ENCODE measurements around the gene HOATZ. TPM values are rescaled to one million over a fixed set of nuclear protein-coding genes. Genes with fewer than 3 reads are reported as not detected.

The HOATZ gene
- polyA plus RNA-seq, 10 donors: 0.04 to 0.19 (median 0.09) TPM; not detected in 2

DNA sequence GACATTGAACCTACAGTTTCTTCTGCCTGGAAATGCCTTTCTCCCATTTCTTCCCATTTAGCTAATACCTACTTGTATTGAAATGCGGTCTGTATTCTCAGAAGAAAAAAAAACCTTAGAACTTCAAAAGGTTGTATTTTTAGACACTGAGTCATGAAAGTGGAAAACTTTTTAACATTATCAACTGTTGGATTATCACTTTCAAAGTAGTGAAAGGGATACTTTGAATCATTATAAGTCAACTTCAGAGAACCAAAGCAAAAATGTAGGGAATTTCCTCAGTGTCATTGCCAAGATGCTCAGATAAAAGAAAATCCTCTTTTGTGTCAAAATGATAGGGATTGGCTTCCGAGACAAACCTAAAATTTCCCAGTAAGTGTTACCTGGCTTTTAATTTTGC lies 6.6 kb downstream of the HOATZ start:
- no peak for DNase-seq

DNA sequence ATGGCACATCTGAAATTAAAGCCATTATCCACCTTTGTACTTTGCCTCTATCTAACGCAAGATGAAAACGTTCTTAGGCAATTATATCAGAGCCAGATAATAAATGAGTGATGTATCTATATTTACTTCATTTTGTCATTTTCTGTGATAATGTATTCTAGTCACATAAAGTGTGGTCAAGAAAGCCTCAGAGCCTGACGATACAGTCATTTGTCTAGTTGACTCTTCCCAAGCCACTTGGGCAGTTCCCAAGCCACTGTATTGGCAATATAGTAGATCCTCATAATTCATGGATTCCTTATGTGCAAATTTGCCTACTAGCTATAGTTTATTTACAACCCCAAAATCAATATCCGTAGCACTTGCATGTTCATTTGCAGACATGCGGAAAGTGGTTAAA lies 7.8 kb downstream of the HOATZ start:
- DNase-seq: no peak

DNA sequence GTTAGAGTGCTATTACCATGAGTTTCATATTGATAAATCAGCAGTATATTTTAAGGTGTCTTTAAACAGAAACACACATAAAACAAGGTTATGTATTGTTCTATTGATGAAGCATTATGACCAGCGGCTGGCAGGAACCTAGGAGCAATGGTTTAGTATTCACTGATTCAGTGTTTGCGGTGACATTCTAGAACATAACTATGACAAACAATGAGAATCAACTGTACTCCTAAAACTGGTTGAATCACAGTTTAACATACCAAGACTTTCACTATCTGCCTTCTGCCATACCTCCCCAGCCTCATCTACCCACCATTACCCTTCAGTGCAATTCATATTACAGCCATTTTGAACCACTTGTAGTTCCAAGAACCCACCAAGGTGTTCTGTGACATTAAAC lies 8.8 kb downstream of the HOATZ start:
- no peak for DNase-seq

DNA sequence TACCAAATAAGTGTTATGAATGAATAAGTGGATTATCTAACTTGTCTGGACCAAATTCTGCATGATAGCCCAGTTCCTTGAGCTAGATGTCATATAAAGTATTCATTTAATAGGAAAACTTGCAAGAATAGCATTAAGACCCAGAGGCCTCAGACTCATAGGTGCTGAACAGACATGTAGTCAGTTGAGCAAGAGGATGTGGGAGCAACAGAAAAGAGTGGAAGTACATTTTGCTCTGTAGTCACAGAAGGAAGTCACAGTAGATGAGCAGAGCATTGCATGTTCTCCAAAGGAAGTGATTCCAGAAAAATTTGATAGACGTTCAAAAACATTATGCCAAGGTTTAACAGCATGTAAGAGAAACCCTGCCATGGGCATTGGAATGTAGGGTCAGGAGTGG lies 9.5 kb downstream of the HOATZ start:
- DNase-seq: no peak

DNA sequence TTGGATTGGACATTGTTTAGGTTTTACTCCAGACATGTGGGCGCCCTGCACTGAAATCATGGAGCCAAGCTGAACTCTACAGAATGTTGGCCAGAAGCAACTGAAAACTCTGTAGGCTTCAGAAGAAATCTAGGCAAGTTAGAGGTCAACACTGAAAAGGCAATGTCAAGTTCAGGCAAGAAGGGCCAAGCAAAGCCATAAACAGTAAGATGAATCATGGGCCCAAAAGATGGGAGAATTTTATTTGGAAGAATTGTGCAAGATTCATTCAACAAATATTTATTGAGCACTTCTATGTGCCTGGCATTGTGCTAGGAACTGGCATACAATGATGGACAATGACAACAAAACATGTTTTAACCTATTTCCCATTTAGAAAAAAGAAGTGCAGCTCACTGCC lies 10.9 kb downstream of the HOATZ start:
- no peak for DNase-seq

DNA sequence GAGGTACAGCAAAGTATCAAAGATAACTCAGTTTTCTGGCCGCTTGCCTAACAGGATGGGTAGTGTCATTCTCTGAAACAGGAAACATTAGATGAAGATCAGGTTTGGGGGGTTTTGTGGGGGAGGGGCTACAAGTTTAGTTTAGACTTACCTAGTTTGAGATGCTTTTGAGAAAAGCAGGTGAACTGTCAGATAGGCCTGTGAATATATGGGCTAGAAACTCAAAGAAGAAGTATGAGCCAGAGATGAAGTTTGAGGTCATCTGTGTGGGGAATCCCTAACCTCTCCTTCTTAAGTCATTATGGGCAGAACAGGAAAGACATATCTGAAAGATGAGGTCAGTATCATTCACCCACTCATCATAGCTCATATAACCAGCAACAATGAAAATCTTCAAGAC lies 11.9 kb downstream of the HOATZ start:
- DNase-seq: no peak

DNA sequence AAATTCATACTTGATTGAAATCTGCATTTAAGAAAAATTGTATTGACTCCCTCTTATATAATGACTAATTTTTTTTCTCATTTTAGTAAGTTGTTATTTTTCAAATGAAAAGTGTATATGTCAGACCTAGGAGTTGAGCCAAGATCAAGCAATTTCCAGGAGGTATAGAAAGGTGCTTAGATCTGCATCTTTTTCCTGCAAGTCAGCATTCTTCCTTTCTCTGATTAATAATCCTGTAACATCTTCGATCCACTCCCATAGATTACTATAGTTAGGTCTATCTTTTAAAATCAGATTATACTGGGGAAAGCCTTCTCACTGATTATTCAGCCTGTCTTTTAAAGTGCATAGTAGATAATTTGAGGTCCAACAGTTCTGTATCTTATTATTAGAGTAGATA lies 12.7 kb downstream of the HOATZ start:
- DNase-seq: no peak

DNA sequence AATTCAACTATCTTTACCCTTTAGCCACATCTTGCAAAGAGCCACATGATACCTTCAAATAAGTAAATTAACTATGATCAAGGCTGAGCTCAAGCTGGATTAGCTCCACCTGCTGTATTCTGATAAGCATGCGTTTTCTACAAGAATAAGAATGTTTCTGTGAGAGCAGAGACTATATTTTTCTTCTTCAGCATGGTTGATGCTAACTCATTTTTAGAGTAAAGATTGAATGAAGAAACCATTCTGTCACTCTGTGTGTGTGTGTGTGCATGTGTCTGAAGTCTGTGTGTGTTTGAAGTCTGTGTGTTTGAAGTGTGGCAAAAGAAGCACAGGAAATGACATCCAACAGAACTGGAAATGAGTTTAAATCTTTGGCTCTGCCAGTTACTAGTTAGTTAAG lies 14.0 kb downstream of the HOATZ start:
- no peak for DNase-seq

DNA sequence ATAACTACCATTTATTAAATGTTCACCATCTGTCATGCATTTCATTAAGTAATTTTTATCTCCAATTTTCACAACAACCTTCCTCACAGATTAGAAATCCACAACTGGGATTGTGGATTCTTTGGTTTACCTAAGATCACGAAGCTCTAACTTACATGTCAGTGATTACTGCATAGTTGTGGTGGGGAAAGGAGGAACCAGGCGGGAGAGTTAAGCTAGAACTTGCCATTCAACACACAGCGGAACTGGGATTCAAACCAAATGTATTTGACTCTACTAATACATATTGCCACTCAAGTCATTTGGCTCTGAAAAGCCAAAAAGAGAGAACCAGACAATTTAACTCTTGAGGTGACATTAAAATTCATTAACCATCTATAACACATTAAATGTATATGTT lies 15.5 kb downstream of the HOATZ start:
- DNase-seq: no peak

DNA sequence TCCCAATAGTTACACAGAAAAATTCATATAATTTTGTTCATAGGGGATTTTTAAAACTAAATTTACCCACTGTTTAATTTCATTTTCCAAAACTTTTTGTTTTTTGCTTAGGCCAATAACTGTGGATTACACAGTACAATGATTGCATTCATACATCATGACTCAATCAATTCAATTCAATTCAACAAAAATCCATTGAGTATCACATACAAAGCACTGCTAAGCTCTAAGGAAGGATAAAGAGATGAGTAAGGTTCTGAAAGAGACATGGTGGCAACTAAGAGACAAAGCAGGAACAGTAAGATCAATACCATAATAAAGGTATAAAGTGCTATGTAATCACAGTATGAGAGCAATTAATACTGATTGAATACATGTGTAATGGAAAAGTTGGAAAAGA lies 16.6 kb downstream of the HOATZ start:
- DNase-seq: no peak

DNA sequence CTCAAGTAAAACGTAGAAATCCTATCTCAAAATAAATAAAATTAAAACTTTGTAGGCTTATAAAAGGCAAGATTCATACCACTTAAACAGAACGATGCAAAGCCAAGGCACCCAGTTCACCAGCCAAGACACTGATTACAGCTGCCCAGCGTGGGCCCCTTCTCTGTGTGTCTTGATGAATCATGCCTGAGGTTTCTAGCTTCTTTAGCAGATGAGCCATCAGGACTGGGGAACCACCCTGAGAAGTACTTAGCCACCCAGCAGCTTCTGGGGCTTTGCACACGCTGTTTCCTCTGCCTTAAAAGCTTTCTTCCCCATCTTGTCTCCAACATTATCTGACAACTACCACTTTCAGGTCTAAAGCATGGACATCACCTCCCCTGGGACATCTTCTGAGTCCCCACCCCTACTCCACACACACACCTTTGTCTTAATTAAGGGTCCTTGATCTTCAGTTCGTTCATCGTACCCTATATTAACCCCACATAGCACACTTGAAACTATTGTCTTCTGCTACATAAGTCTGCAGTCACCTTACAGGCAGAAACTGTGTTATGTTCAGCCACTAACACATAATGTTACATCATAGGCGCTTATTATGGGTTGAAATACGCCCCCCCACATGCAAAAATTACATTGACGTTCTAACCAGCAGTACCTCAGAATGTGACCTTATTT lies 17.2 kb downstream of the HOATZ start:
- peak in 1 of 3 donors; percentile 75 for DNase-seq

DNA sequence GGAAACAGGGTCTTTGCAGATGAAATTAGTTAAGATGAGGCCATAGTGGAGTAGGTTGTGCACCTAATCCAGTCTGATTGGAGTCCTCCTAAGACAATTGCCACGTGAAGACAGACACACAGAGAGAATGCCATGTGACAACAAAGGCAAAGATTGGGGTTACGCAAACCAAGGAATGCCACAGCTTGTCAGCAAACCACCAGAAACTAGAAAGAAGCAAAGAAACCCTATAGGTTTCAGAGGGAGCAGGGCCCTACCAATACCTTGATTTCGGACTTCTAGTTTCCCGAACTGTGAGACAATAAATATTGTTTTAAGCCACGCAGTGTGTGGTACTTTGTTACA lies 17.8 kb downstream of the HOATZ start:
- DNase-seq: no peak

DNA sequence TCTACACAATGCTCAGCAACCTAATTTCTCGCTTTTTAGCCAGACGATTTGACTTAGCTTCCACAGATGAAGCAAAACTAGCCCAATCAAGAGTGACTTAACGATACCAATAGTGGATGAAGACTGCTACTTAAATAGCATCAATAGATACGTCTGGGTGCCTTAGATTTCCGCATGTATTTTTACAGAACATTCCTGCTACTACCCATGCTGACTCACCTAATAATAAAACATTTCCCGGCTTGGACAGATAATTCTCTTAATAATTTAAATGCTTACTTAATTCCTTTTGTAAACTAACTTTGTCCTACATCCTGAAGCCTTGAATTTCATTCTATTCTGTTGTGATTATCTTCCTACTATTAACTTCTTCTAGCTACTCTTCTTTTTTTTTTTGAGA lies 20.7 kb downstream of the HOATZ start:
- DNase-seq: no peak

DNA sequence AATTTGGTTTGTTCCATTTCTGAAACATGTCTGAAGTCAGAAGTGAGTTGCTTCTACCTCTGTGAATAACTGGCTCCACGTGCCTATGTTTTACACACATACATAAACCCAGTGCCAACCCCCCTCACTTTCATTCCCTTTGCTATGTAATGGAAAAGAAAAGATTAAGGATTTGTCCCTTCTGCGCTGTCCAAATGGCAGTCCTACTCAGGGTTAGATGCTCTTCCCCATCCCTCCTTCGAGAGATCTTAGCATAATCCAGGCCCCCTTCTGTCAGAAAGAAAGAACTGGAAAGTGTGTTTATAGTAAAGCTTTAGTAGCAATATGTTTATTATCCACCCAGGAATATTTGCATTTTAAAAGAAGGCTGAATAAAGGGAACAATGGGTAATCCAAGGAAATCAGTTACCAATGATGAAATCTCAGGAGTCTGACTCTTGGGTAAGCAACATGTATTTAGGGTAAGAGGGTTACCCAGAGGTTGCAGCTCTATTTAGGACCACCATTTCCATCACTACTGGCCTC lies 22.8 kb downstream of the HOATZ start:
- no peak for DNase-seq

DNA sequence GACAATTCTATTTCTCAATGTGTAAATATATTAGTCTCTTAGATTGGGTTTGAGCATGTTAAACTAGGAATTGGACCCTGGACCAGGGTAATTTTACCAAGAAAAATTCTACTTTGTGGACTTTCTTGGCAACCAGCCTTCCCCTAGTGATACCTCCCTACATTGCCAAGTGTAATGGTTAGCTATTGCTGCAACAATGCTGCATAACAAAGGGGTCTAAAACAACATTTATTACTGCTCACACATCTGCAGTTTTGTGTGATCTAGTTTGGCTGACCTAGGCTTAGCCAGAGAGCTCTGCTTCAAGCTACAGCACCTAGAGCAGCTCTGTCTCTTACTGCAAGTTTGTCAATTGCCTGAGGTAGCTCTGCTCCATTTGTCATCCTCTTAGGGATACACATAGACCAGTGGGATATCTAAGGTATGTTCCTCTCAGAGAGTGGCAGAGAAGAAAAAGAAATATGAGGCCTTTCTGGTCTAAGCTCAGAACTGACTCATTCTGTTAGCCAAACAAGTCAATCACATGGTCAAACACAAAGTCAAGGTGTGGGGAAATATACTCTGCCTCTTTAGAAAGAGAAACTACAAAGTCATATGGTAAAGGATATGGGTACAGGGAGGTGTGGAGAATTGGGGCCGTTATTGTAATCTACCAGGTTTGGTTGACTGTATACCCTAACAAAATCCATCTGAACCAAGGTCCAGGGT lies 24.0 kb downstream of the HOATZ start:
- DNase-seq: no peak

DNA sequence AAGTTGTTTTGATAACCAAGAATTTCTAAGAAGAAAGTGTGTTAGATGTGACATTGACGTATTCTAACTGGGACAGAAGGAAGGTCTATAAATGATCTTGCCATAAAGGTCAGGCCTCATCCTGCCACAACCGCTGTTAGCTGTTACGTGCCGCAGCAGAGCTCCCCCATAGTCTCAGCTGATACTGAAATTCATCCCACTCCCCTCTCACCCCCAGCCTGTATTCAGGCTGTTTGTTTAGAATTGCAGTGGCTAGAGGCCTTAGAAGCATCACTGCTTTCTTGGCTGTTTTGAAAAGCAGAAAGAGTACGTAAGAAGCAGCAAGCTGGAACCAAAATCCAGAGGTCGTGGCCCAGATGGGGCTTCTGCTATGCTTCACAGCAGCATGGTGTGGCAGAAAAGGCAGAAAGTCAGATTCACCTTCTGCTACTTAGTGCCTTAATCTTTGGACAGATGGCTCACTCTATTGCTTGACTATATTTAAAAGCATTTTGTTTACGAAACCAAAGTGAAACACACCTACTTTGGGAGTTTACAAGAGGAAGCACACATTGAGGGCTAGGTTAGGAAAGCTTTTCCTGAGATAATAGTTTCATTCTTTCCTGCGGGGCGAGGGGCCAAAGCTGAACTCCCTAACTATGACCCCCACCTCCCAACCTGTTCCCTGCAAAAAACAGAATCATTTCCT lies 25.0 kb downstream of the HOATZ start:
- no peak for DNase-seq

DNA sequence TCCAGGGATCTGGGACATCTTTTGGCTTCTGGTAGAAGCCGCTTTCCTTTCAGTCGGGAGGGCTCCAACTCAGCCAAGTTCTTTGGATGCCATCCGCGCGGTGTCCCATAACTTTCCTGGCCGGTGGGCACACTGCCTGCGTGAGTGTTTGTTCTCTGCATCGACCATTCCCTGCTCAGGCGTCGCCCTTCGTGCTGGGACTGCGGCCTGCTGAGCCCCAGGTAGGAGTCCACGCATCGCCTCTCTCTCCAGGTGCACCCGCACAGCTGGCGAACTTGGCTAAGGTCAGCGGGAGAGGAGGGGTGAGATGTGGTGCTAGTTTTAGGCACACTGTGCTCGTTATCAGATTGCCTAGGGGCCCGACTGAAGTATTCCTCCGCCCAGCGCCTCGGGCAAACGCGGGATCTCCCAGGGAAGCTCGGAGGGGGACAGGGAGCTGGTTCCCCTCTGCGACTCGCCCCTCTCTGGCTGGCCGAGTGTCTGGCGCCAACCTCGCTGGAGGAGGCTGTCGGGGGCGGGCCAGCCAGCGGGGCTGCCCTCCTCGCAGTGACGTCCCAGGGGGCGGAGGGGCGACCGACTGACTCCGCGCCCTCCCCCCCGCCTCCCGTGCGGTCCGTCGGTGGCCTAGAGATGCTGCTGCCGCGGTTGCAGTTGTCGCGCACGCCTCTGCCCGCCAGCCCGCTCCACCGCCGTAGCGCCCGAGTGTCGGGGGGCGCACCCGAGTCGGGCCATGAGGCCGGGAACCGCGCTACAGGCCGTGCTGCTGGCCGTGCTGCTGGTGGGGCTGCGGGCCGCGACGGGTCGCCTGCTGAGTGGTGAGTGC lies 25.7 kb downstream of the HOATZ start, which contains the start of gene LAYN:
Gene LAYN, plus strand, starts transcription at position 607 of the 823 bp plus-strand sequence. Its CDS starts 124 bp downstream, at position 731.
- DNase-seq: peak; percentile 43 to 74 (median 48)

DNA sequence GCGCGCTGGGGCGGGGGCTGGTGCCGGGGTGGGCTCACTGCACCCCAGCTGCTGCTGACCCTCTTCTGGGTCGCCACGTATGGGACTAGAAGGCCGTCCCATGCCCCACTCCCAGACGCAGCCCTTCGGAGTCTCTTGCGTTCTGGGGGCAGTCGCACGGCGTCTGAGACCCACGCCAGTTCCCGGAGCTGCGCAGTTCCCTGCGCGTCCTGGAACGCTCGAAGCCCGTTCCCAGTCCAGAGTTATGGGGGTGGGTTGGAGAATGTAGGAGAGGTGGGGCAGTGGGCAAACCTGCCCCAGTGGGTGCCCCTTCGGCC lies 26.3 kb downstream of the HOATZ start:
- DNase-seq: peak in 2 of 3 donors; percentile 22 to 74

DNA sequence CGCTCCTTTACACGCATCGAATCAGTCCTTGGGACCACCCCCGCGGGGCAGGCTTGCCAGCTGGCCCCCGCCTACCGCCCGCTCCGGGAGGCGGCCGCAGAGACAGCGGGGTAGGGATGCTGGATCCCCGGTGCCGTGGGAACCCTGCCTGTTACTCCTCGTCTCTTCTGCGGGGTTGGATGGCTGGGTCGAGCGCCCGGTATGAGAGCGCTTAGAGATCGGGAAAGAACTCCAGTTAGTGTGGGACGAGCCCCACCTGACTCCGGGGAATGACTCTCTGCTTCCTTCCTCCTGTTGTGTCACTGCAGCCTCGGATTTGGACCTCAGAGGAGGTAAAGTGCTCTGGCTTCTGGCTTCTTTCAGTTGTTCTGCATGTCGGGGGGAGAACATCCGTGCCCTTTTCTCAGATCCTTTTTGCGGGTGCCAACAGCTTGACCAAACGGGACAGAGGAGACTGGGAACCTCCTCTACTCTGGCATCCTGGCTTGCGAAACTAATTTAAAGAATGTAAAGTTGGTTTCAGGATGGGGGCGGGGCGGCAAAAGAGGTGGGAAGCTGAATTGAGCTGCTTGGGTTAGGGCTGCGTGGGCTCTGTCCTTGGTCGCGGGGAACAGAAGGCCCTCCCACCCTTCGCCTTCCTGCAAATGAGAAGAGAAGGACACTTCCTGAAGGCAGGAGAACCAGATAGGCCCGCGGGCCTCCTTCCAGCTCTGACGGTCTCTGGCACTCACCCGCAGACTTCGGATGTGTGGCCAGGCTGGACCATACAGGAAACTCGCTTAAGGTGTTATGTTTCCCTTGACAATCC lies 26.9 kb downstream of the HOATZ start:
- DNase-seq: peak; percentile 64 to 77 (median 69)

DNA sequence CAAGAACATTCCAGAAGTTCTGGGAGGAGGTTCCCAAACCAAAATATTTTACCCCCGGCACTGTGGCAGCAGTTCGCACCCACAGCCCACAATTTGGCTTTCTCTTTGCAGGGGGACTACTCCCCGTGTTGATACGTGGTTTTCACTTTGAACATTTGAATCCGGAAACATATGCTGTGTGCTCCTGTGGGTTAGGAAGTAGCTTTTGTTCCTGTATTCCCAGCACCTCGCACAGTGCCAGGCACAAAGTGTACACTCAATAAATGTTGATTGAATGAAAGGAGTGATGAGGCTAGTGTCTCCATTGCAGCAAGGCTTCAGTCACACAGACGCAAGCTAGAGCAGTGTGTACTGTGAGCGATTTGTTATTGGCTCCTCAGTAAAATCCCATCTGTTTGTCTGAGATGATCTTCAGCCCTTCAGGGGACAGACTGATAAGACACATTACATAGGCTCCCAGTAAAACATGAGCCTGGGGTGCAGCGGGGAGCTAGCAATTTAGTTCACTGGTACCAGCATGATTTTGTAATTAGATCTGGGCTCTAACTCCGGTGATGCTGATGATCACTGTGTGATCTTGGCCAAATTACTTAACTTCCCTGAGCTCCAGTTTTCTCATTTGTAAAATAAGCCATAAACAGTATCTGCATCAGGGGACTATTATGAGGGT lies 28.2 kb downstream of the HOATZ start:
- peak in 1 of 3 donors; percentile 12 for DNase-seq

DNA sequence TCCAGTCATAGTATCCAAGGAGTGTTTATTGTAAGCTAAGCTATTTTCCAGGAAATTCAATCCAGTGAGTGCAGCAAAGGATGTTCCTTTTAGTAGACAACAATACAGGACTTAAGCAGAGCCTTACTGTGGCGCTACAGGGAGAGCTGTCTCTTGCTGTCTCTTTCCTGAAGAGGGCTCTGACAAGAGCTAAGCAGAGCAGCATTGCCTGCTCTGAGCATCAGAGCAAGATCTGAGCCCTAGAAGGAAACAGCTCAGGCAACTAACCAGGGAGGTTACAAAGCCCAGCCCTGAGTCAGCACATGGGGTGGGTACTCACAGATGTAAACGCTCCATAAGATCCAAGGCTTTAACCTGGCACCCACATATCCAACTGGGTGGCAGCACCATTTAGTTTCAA lies 33.9 kb downstream of the HOATZ start:
- no peak for DNase-seq

Measured in muscle of back (tissue), 11 donors.